Activated naive CD4-positive, alpha-beta T cell treated with anti-CD3 and anti-CD28 coated beads for 36 hours (primary cell): ENCODE results near the gene NCL. TPM values are rescaled to one million over a fixed set of nuclear protein-coding genes. Genes with fewer than 3 reads are reported as not detected.
"Not testable (repeated sequence)": the region's sequence is repeated elsewhere in the genome, so short reads cannot be mapped to it uniquely, and the experiment has no call there.

Source experiments
- CTCF ChIA-PET: fragments of 350-600 bp; sonication (Branson Sonifier 250); formaldehyde crosslinking; loops from one replicate; lab custom pipeline; 2021; ENCODE audit warnings: antibody characterized with exemption; lab: Charles Lee
- DNase-seq: peaks from one replicate; pipeline ENCODE4 v3.0.0-alpha.2; 2020
- H3K27ac Mint-ChIP-seq: one replicate; pipeline ENCODE4 v1.8.0; 2021; ENCODE audit warnings: mild to moderate bottlenecking, mixed read lengths
- H3K27me3 Mint-ChIP-seq: one replicate; pipeline ENCODE4 v1.8.0; 2021; ENCODE audit warnings: low read depth, mixed read lengths
- H3K36me3 Mint-ChIP-seq: one replicate; pipeline ENCODE4 v1.8.0; 2021; ENCODE audit warnings: low read depth, mixed read lengths
- H3K4me1 Mint-ChIP-seq: one replicate; pipeline ENCODE4 v1.8.0; 2021; ENCODE audit warnings: low read depth, mixed read lengths
- H3K4me3 Mint-ChIP-seq: one replicate; pipeline ENCODE4 v1.8.0; 2021; ENCODE audit warnings: mild to moderate bottlenecking, moderate library complexity, mixed read lengths
- H3K9me3 Mint-ChIP-seq: one replicate; pipeline ENCODE4 v1.8.0; 2021; ENCODE audit warnings: mixed read lengths
- intact Hi-C: fragments of 100-400 bp; cut with micrococcal nuclease; formaldehyde crosslinking; loops from one replicate; pipeline ENCODE4 v1.15.1; 2023
- total RNA-seq, 2 experiments: library from RNA; stranded (reverse); gene quantifications; one replicate each; pipeline ENCODE4 v1.2.3, GENCODE V29; 2021

NCL gene
- total RNA-seq, 2 experiments from 2014 or later, result 908 to 911 TPM

GRCh38 chr2:231467016-231467545 lies 2.8 kb upstream of the NCL start:
- no peak for DNase-seq
- Mint-ChIP-seq H3K4me1 (peaks cover 19% of the 10 kb centered on the region), H3K27ac (no peak overlapping the region), H3K36me3 (peaks cover 22% of the 10 kb centered on the region), H3K27me3 (no peaks in the 10 kb centered on the region), H3K9me3 (no peaks in the 10 kb centered on the region), H3K4me3 (no peak overlapping the region)
- intact Hi-C loops, result loop anchor here (10.0 kb wide), 2 partner anchors 562 to 1052 kb away; partner anchors contain the start of gene SP100
- CTCF ChIA-PET, result interaction anchor here (0.6 to 4.7 kb wide), 5 partner anchors 11 to 247 kb away, joined by 3 to 30 read pairs (median 9); no protein-coding TSS in a partner anchor

- Mint-ChIP-seq H3K4me1 (peaks cover 39% of the 10 kb centered on the region), H3K36me3 (peaks cover 43% of the 10 kb centered on the region), H3K27ac (peak overlapping the region; percentile 98), H3K27me3 (no peaks in the 10 kb centered on the region), H3K4me3 (peak overlapping the region; percentile 97), H3K9me3 (no peaks in the 10 kb centered on the region)
- CTCF ChIA-PET, result interaction anchor here (0.6 to 3.2 kb wide), 6 partner anchors 9 to 245 kb away, joined by 3 to 16 read pairs (median 3); no protein-coding TSS in a partner anchor
- intact Hi-C loops, result loop anchor here (1.0 to 10.0 kb wide), 10 partner anchors 17 to 1543 kb away; partner anchors contain the start of genes FBXO36, PDE6D, PSMD1 and SP100
- DNase-seq, result peak; percentile 99
Measured at GRCh38 chr2:231464576-231465540, 574 bp upstream of the NCL start.

- DNase-seq, result no peak
- H3K27me3 Mint-ChIP-seq, result no peaks in the 10 kb centered on the region
- CTCF ChIA-PET, result interaction anchor here (2.2 to 3.2 kb wide), 2 partner anchors 10 to 20 kb away, joined by 6 to 16 read pairs; no protein-coding TSS in a partner anchor
- intact Hi-C loops, result loop anchor here (5.0 to 10.0 kb wide), 3 partner anchors 558 to 1541 kb away; partner anchors contain the start of genes FBXO36, SP100 and TRIP12
- no peaks in the 10 kb centered on the region for H3K9me3 Mint-ChIP-seq
- peaks cover 57% of the 10 kb centered on the region for H3K36me3 Mint-ChIP-seq
- peaks cover 56% of the 10 kb centered on the region for H3K4me1 Mint-ChIP-seq
- H3K27ac Mint-ChIP-seq, result peak overlapping the region; percentile 98
- peak overlapping the region; percentile 97 for H3K4me3 Mint-ChIP-seq
Measured at GRCh38 chr2:231462729-231463465, 1.4 kb downstream of the NCL start.

- CTCF ChIA-PET, result interaction anchor here (2.2 to 3.2 kb wide), 2 partner anchors 9 to 21 kb away, joined by 6 to 16 read pairs; no protein-coding TSS in a partner anchor
- Mint-ChIP-seq H3K4me3 (peak overlapping the region; percentile 97), H3K4me1 (peaks cover 57% of the 10 kb centered on the region), H3K27me3 (no peaks in the 10 kb centered on the region), H3K27ac (peak overlapping the region; percentile 98), H3K9me3 (no peaks in the 10 kb centered on the region), H3K36me3 (peaks cover 68% of the 10 kb centered on the region)
- DNase-seq, result no peak
- intact Hi-C loops, result loop anchor here (5.0 to 10.0 kb wide), 3 partner anchors 557 to 1539 kb away; partner anchors contain the start of genes FBXO36, SP100 and TRIP12
Measured at GRCh38 chr2:231461516-231461971, 2.7 kb downstream of the NCL start.

DNA sequence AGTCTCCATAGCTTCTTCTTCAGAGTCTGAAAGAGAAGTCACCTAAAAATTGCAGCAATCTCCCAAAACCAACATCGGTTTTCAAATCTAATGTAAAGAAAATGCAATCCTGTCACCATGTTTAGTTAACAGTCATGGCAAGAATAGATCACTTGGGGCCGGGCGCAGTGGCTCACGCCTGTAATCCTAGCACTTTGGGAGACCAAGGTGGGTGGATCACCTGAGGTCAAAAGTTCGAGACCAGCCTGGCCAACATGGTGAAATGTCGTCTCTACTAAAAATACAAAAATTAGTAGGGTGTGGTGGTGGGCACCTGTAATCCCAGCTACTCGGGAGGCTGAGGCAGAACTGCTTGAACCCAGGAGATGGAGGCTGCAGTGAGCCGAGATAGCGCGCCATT lies 3.4 kb downstream of the NCL start:
- H3K9me3 Mint-ChIP-seq, H3K27me3 Mint-ChIP-seq, DNase-seq: not testable (repeated sequence)
- CTCF ChIA-PET, result interaction anchor here (1.3 kb wide), 1 partner anchor 9 kb away, joined by 4 read pairs; no protein-coding TSS in a partner anchor
- intact Hi-C loops, result loop anchor here (5.0 to 10.0 kb wide), 3 partner anchors 556 to 1539 kb away; partner anchors contain the start of genes FBXO36, SP100 and TRIP12
- Mint-ChIP-seq H3K4me1 (peaks cover 56% of the 10 kb centered on the region), H3K36me3 (peaks cover 74% of the 10 kb centered on the region), H3K4me3 (peak overlapping the region; percentile 62), H3K27ac (peak overlapping the region; percentile 66)

DNA sequence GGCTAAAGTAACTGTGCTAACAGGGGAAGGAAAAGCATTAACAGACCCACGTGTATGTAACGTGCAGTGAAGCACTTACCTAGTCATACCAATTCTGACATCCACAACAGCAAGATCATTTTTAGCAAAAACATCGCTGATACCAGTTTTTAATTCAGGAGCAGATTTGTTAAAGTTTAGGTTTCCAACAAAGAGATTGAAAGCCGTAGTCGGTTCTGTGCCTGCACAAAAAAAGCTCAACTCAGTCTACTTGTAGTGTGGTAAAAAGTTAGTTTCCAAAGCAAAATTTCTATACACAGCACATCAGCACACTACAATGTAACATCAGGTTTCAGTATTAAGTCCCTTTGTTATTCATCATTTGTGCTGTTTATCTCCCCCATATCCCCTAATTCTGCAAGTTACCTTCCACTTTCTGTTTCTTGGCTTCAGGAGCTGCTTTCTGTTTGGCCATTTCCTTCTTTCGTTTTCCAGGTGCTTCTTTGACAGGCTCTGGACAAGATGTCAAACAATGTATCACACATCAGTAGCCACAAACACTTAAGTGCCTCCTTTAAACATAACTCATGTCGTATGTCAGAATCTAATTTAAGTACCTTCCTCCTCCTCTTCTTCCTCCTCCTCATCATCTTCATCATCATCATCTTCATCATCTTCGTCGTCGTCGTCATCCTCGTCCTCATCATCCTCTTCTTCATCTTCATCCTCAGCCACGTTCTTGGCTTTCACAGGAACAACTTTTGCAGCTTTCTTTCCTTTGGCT lies 4.0 kb downstream of the NCL start:
- Mint-ChIP-seq H3K4me1 (peaks cover 58% of the 10 kb centered on the region), H3K36me3 (peaks cover 79% of the 10 kb centered on the region), H3K4me3 (peak overlapping the region; percentile 62), H3K27me3 (no peaks in the 10 kb centered on the region), H3K9me3 (no peaks in the 10 kb centered on the region), H3K27ac (peak overlapping the region; percentile 66)
- intact Hi-C loops, result loop anchor here (5.0 to 10.0 kb wide), 3 partner anchors 555 to 1538 kb away; partner anchors contain the start of genes FBXO36, SP100 and TRIP12
- CTCF ChIA-PET, result interaction anchor here (1.3 kb wide), 1 partner anchor 9 kb away, joined by 4 read pairs; no protein-coding TSS in a partner anchor
- no peak for DNase-seq

DNA sequence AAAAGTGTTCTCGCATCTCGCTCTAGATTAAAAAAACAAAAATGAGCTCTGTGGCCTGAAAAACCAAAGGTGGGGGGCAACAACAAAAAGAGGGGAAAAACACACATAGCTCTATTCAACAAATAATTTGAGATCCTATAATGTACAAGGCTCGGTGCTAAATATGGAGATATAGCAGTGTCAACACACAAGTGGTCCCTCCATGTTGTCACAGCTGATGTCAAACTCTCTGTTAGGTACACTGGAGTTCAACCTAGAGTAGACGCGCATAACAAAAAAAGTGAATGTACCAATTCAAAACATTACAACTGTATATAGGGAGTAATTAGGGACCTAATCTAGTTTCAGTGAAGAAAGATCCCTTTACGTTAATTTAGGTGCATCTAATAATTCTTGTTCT lies 5.9 kb downstream of the NCL start:
- Mint-ChIP-seq H3K4me3 (no peak overlapping the region), H3K27me3 (no peaks in the 10 kb centered on the region), H3K36me3 (peaks cover 76% of the 10 kb centered on the region), H3K27ac (peak overlapping the region; percentile 57), H3K4me1 (peaks cover 59% of the 10 kb centered on the region), H3K9me3 (no peaks in the 10 kb centered on the region)
- intact Hi-C loops, result no loop called here
- no peak for DNase-seq
- CTCF ChIA-PET, result interaction anchor here (0.6 to 1.5 kb wide), 2 partner anchors 24 to 449 kb away, joined by 3 to 4 read pairs; no protein-coding TSS in a partner anchor

DNA sequence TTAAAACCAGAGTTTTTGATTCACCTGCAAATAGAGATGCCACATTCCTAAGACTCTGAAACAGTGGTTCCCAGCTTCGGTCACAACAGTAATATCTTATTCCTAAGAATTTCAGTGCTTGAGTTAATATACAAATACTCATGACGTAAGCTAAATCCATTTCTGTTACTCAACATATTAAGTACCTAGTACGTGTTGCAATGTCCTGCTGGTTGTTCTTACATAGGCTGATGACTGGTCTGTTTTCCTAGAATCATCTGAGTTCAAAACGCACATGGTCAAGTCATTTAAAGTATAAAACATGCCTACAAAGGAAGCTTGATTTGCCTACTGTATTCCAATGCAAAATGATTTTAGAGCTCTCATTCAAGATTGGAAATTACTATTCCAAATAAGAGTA lies 7.2 kb downstream of the NCL start:
- Mint-ChIP-seq H3K36me3 (peaks cover 64% of the 10 kb centered on the region), H3K27ac (peak overlapping the region; percentile 33), H3K9me3 (no peaks in the 10 kb centered on the region), H3K27me3 (no peaks in the 10 kb centered on the region), H3K4me1 (peaks cover 48% of the 10 kb centered on the region), H3K4me3 (no peak overlapping the region)
- DNase-seq, result no peak
- CTCF ChIA-PET, result interaction anchor here (1.5 to 2.1 kb wide), 2 partner anchors 26 to 229 kb away, joined by 4 to 6 read pairs; no protein-coding TSS in a partner anchor
- intact Hi-C loops, result no loop called here

- peaks cover 41% of the 10 kb centered on the region for H3K4me1 Mint-ChIP-seq
- peak overlapping the region; percentile 33 for H3K27ac Mint-ChIP-seq
- intact Hi-C loops, result no loop called here
- H3K27me3 Mint-ChIP-seq, result no peaks in the 10 kb centered on the region
- H3K9me3 Mint-ChIP-seq, result no peaks in the 10 kb centered on the region
- CTCF ChIA-PET, result interaction anchor here (0.6 to 2.1 kb wide), 4 partner anchors 8 to 229 kb away, joined by 3 to 6 read pairs (median 4); partner anchors contain the start of gene NCL
- peaks cover 64% of the 10 kb centered on the region for H3K36me3 Mint-ChIP-seq
- H3K4me3 Mint-ChIP-seq, result no peak overlapping the region
- no peak for DNase-seq
Measured at GRCh38 chr2:231456295-231457004, 7.8 kb downstream of the NCL start.

DNA sequence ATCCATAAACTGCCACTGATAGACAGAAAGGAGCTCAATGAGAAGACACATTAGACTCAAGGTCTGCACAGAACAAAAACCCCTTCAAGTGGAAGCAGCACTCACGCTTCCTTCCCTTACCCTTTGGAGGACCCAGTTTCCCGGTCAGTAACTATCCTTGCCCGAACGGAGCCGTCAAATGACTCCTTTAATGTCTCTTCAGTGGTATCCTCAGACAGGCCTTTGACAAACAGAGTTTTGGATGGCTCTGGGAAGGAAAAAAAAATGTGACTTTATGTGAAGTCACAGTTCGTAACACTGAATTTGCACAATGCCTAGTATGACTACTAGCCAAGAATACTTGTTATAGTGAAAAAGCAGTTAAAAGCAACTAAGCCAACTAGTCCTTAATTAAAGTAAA lies 8.4 kb downstream of the NCL start:
- CTCF ChIA-PET, result interaction anchor here (0.6 to 2.1 kb wide), 3 partner anchors 8 to 228 kb away, joined by 3 to 6 read pairs (median 3); partner anchors contain the start of gene NCL
- H3K4me1 Mint-ChIP-seq, result peaks cover 38% of the 10 kb centered on the region
- peaks cover 62% of the 10 kb centered on the region for H3K36me3 Mint-ChIP-seq
- intact Hi-C loops, result no loop called here
- DNase-seq, result no peak
- H3K4me3 Mint-ChIP-seq, result no peak overlapping the region
- H3K27me3 Mint-ChIP-seq, result no peaks in the 10 kb centered on the region
- no peaks in the 10 kb centered on the region for H3K9me3 Mint-ChIP-seq
- peak overlapping the region; percentile 22 for H3K27ac Mint-ChIP-seq
